Right lobe of liver (tissue), 6 donors: Measurements from ENCODE around the gene MED26. TPM values are rescaled to one million over a fixed set of nuclear protein-coding genes. Genes with fewer than 3 reads are reported as not detected.

Experiments used
- ATAC-seq, 4 donors: fragments of 200-7000 bp; cut with Tn5 transposase; one replicate each; pipeline ENCODE4 v1.9.1; 2020; ENCODE audit warnings: mild to moderate bottlenecking in 4 of 4, moderate library complexity in 4 of 4
- DNase-seq, 3 donors: peaks; one replicate each; pipeline ENCODE4 v3.0.0-alpha.2; 2020
- H3K27ac ChIP-seq, 3 donors: fragments of 200-600 bp; one replicate each; pipeline ENCODE4 v1.8.0; 2022
- H3K27me3 ChIP-seq, 2 donors: fragments of 200-600 bp; one replicate each; pipeline ENCODE4 v1.8.0; 2022
- H3K36me3 ChIP-seq, 4 donors: fragments of 200-600 bp; sonication (generic) in 1 of 4; one replicate each; pipeline versions ENCODE4 v1.5.1 to v1.8.0; 2017 to 2022; ENCODE audit warnings: control low read depth in 1 of 4
- H3K4me1 ChIP-seq, 4 donors: fragments of 200-600 bp; sonication (generic) in 1 of 4; one replicate each; pipeline versions ENCODE4 v1.5.1 to v1.8.0; 2017 to 2022; ENCODE audit warnings: control low read depth in 1 of 4
- H3K4me3 ChIP-seq, 3 donors: fragments of 200-600 bp; one replicate each; pipeline ENCODE4 v1.8.0; 2022
- H3K9me3 ChIP-seq, 4 donors: fragments of 200-600 bp; sonication (generic) in 1 of 4; one replicate each; pipeline versions ENCODE4 v1.5.1 to v1.8.0; 2017 to 2022; ENCODE audit warnings: control low read depth in 1 of 4
- POLR2A ChIP-seq: fragments of 450-650 bp; IDR thresholded peaks from one replicate; pipeline ENCODE4 v1.6.1; 2017; ENCODE audit warnings: antibody characterized with exemption, mild to moderate bottlenecking
- WGBS: methylation state at CpG from one replicate; pipeline ENCODE4 v1.1.6; 2018; ENCODE audit warnings: low coverage, low lambda C conversion rate; ENCODE audit not compliant: insufficient coverage; ENCODE audit errors: missing lambda C conversion rate; 5-methylcytosine and 5-hydroxymethylcytosine counted together
- intact Hi-C, 2 donors: fragments of 100-400 bp; cut with DNase I; formaldehyde crosslinking; loops; one replicate each; pipeline versions ENCODE4 v1.11.2 to v1.14.1; 2022
- total RNA-seq, 6 experiments: library from RNA; depleted of rRNA in 2 of 6; stranded (reverse); fragments of >200 nt in 2 of 6; fragmentation: NEBNext Ultra II Directional in 3 of 6; extraction: Animal tissue kit (Norgen Biotek cat#: 25700) in 3 of 6; gene quantifications; one replicate each; pipeline versions ENCODE4 v1.1.0 to v1.2.4, GENCODE V29; 2016 to 2023
- TF ChIP-seq, protein P1 (sequence below), 4 donors: fragments of 200-600 bp in 3 of 4; fragments of 450-650 bp in 1 of 4; IDR thresholded peaks; one replicate each; pipeline versions ENCODE4 v1.5.1 to v1.8.0; 2016 to 2022; ENCODE audit warnings: antibody characterized with exemption in 4 of 4, mild to moderate bottlenecking in 2 of 4
- donor health status: DM: no; HTN: yes; CAD: no.
- donor health status: DM: no; HTN: no; CAD: no.
- donor health status: DM: no; HTN: no; CAD: no.
- donor health status: DM: no; HTN: yes; CAD: no.
- donor health status: DM: no; HTN: yes; CAD: no.

MED26 gene
- total RNA-seq, 6 experiments from 2014 or later: 3.4 to 5.4 (median 4.4) TPM

- Histone ChIP-seq H3K27me3 (no peaks in the 10 kb centered on the region), H3K9me3 (no peaks in the 10 kb centered on the region), H3K36me3 (no peaks in the 10 kb centered on the region), H3K27ac (no peak overlapping the region), H3K4me1 (peaks cover 0 to 4% (median 0%) of the 10 kb centered on the region in 4 donors), H3K4me3 (no peak overlapping the region)
- DNase-seq: no peak
- intact Hi-C loops: no loop called here
- WGBS: 100% methylated on average over 1 of the region's 8 CpGs
- ATAC-seq: no peak
- no peak for TF ChIP-seq POLR2A
- TF ChIP-seq, protein P1, sequence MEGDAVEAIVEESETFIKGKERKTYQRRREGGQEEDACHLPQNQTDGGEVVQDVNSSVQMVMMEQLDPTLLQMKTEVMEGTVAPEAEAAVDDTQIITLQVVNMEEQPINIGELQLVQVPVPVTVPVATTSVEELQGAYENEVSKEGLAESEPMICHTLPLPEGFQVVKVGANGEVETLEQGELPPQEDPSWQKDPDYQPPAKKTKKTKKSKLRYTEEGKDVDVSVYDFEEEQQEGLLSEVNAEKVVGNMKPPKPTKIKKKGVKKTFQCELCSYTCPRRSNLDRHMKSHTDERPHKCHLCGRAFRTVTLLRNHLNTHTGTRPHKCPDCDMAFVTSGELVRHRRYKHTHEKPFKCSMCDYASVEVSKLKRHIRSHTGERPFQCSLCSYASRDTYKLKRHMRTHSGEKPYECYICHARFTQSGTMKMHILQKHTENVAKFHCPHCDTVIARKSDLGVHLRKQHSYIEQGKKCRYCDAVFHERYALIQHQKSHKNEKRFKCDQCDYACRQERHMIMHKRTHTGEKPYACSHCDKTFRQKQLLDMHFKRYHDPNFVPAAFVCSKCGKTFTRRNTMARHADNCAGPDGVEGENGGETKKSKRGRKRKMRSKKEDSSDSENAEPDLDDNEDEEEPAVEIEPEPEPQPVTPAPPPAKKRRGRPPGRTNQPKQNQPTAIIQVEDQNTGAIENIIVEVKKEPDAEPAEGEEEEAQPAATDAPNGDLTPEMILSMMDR (IDR thresholded peaks at IDR 0.05): no peak
Measured at GRCh38 chr19:16595097-16595496, 32.9 kb downstream of the MED26 start.

GRCh38 chr19:16594681-16595091, 33.3 kb downstream of the MED26 start:
- 66% methylated on average over 5 of the region's 5 CpGs for WGBS
- DNase-seq (no peak), ATAC-seq (peak in 1 of 4 donors; percentile 25)
- no peak overlapping the region for H3K4me3 ChIP-seq
- intact Hi-C loops: no loop called here
- H3K27me3 ChIP-seq: no peaks in the 10 kb centered on the region
- no peak overlapping the region for H3K27ac ChIP-seq
- no peaks in the 10 kb centered on the region for H3K36me3 ChIP-seq
- H3K4me1 ChIP-seq: peaks cover 0 to 4% (median 0%) of the 10 kb centered on the region in 4 donors
- no peaks in the 10 kb centered on the region for H3K9me3 ChIP-seq
- TF ChIP-seq, protein P1 (IDR thresholded peaks at IDR 0.05): no peak
- TF ChIP-seq POLR2A: no peak

DNA sequence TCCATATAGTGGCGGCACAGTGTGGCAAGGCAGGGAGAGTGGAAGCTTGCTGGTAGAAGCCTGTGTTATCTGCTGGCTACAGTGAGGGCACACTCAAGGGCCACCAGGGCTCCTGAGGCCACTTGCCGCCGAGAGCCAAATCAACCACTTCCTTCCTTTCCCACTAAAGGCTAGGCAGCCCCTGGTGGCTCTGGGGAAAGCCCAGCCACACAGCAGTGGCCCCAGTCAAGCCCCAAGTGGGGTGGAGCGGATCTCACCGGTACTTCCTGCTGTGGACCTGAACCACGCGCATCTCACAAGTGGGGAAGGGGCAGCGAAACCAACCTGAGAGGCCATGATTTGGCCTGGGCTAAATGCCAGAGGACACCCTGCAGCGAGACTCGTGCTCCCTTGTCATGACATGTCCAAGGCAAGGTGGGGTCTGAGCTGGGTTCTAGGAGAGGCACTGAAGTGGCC, 33.8 kb downstream of the MED26 start:
- TF ChIP-seq, protein P1 (IDR thresholded peaks at IDR 0.05): no peak
- no peak for TF ChIP-seq POLR2A
- H3K4me3 ChIP-seq: no peak overlapping the region
- intact Hi-C loops: no loop called here
- WGBS: 50% methylated on average over 2 of the region's 10 CpGs
- DNase-seq (no peak), ATAC-seq (peak; percentile 17 to 46 (median 25))
- no peaks in the 10 kb centered on the region for H3K27me3 ChIP-seq
- H3K36me3 ChIP-seq: no peaks in the 10 kb centered on the region
- H3K27ac ChIP-seq: no peak overlapping the region
- no peaks in the 10 kb centered on the region for H3K9me3 ChIP-seq
- H3K4me1 ChIP-seq: peaks cover 0 to 4% (median 0%) of the 10 kb centered on the region in 4 donors

- DNase-seq: no peak
- H3K4me1 ChIP-seq: peaks cover 0 to 9% (median 0%) of the 10 kb centered on the region in 4 donors
- H3K4me3 ChIP-seq: no peak overlapping the region
Measured at GRCh38 chr19:16593181-16593580, 34.8 kb downstream of the MED26 start.

More at GRCh38 chr19:16593181-16593580, 34.8 kb downstream of the MED26 start:
- intact Hi-C loops: no loop called here
- no peaks in the 10 kb centered on the region for H3K27me3 ChIP-seq
- no peak for TF ChIP-seq POLR2A
- TF ChIP-seq, protein P1 (IDR thresholded peaks at IDR 0.05): no peak
- H3K27ac ChIP-seq: no peak overlapping the region
- no peaks in the 10 kb centered on the region for H3K9me3 ChIP-seq
- H3K36me3 ChIP-seq: no peaks in the 10 kb centered on the region
- 92% methylated on average over 2 of the region's 4 CpGs for WGBS
- ATAC-seq: no peak
